ENCODE results near the gene MND1. TPM values are rescaled to one million over a fixed set of nuclear protein-coding genes. Genes with fewer than 3 reads are reported as not detected.

Gene MND1
- polyA plus RNA-seq, 4 donors: 14.7 to 16.5 (median 15.6) TPM

DNA sequence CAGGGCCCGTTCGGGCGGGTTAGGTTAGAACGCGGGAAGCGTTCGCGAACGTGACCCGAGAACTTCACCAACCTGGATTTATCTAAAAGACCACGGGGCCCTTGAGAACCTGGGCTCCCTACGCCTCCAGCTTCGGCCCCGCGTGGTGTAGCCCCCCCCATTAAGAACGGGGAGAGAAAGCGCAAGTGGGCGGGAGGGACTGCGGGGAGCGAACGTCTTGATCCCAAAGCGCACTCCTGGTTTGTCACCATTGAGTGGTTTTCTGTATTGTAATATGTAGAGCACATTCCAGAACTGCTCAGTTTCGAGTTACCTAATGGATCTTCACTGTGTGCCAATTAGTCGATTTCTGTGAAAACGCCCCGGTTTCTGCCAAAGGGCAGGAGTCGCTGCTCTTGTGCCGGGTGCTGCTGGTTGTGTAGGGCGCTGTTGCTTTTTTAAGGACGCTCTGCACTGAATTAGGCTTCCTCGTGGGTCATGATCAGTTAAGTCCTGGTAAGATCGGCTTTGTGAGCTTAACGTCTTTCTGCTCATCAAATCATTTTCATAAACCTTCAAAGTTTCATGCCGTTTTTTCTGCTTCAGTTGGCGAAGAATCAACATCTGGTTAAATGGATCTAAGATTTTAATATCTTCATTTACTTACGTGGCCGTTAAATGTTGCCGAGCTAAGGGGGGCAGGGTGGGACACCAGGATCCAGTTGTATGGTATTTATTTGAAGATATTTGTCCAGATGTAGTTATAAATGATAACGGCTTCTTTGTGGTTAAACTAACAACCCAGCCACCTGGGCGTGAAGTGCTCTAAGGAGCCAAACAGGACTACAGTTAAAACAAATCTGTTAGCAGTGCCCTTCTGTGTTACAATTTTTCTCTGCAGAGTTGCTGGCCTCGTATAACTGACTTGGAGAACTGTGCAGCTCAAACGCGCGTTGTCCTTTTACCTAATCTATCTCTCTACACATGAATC lies 809 bp downstream of the MND1 start:
- peak; percentile 44 to 74 (median 56) for DNase-seq (ENCODE audit: low read depth in 4 of 4, low spot score in 2 of 4)

DNA sequence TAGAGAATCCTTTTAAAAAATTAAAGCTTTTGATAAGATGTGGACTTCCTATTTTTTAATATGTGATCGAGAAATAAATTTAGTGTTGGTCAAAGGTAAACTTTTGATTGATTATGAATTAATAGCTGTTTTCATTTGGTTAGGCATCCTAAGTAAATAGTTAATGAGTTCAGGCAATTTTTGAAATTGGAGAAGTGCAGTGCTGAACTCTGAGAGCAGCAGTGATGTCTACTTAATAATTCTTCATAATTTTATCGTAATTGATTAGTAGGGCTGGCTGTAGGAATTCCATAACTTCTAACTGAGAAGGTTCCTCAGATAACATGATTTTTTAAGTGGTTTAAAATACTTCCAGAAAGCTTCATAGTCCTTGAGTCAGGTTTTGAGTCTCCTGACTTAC lies 1.5 kb downstream of the MND1 start:
- DNase-seq (ENCODE audit: low read depth in 4 of 4, low spot score in 2 of 4): no peak

DNA sequence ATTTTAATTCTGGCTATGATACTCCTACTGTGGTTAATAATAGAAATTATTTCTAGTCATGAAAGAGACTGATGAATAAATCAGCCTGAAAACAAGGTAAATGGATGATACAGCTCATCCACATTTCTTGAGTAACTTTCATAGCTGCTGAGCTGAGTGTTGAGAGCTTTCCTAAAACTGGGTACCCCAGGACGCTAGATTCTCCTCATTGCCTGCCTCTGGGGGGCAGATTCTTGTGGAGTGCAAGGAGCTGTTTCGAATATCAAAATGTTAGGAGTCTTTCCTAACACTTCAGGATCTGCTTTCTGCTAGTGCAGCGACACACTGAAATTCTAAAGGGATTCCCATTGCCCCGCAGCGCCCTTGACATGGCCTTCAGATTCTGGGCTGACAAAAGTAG lies 2.1 kb downstream of the MND1 start:
- no peak for DNase-seq (ENCODE audit: low read depth in 4 of 4, low spot score in 2 of 4)

DNA sequence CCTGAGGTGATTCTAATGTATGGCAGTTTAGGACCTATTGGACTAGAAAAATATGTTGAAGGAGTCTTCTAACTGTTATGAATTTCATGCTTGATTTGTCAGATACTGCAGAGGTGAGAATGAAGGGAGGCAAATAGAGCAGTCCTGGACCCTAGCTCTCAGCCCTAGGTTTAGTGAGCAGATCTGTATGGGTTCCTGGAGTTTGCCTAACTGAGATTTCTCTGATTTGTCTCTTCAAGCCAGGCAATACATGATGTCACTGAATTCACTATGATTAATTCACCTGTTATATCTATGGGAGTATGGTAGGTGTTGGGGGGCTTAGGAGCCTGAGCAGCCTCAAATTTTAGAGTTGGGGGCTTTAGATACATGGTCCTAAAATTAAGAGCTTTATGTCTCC lies 2.6 kb downstream of the MND1 start:
- DNase-seq (ENCODE audit: low read depth in 4 of 4, low spot score in 2 of 4): no peak

GRCh38 chr4:153348006-153348405 lies 3.5 kb downstream of the MND1 start:
- DNase-seq (ENCODE audit: low read depth in 4 of 4, low spot score in 2 of 4): no peak

DNA sequence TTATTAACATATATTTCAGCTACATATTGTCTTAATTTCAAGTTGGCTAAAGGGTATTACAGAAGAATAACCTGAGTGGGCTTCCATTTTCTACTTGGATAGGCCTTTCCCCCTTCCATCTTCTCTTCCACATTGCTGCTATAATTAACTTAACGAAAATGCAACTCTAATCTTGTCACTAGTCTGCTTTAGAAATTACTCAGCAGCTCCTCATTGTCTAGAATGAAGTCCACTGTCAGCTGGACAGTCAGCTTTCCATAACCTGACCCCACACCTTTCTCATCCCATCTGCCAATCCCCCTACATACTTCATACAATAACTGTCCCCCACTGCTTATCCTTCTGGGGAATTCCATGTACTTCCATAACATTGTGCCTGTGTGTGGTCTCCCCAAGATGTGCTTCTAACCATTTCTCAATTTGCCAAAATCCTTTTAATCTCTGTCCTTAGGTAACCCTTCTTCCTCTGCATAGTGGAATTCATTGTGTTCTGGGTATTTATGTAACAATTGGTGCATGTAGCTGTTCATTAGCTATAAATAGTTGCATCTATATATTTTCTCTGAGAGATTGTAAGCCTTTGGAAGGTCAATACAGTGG lies 4.8 kb downstream of the MND1 start:
- DNase-seq (ENCODE audit: low read depth in 4 of 4, low spot score in 2 of 4): no peak

DNA sequence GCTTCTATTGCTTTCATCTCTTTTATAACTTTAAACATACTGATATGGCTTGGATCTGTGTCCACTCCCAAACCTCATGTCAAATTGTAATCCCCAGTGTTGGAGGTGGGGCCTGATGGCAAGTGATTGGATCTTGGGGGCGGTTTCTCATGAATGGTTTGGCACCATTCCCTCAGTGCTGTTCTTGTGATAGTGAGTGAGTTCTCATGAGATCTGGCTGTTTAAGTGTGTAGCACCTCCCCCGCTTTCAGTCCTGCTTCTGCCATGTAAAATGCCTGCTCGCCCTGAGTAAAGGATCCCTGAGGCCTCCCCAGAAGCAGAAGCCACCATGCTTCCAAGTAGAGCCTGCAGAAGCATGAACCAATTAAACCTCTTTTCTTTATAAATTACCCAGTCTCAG lies 17.7 kb downstream of the MND1 start:
- DNase-seq (ENCODE audit: low read depth in 4 of 4, low spot score in 2 of 4): no peak

- no peak for DNase-seq (ENCODE audit: low read depth in 4 of 4, low spot score in 2 of 4)
These were observed 19.6 kb downstream of the MND1 start for GRCh38 chr4:153364061-153364460.

DNA sequence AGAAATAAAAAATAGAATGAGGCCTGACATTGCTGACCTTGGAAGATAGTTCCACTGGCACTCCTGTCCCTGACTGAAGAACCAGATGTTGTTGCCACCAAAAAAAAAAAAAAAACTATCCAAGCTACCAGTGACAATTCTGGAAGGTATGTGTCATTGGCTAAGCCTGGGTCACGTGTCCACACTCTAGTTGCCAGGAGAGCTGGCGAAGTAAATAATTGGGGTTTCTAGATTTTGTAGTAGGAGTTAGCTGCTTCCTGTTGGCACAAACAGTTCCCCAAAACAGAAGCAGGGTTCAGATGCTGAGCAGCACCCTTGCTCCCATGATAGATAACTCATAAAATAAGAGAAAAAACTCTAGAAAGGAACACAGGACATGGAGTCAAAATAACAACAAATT lies 20.5 kb downstream of the MND1 start:
- DNase-seq (ENCODE audit: low read depth in 4 of 4, low spot score in 2 of 4): no peak

DNA sequence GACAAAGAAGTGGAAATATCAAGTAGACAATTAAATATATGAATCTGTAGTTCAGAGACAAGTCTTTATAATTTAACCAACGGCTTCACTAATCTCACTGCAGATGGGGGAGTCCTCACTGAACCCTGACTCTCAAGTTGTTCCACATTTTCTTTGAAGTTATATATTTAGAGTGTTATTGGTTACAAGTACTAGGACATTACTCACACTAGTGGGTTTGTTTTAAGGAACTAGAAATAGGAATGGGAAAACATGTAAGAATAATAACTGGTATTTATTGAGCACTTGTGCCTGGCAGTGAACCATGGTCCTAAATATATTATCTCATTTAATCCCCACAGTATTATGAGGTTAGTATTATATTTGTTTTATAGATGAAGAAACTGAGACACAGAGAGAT lies 22.0 kb downstream of the MND1 start:
- DNase-seq (ENCODE audit: low read depth in 4 of 4, low spot score in 2 of 4): no peak

- DNase-seq (ENCODE audit: low read depth in 4 of 4, low spot score in 2 of 4): no peak
These were observed 22.6 kb downstream of the MND1 start for GRCh38 chr4:153367092-153367491.

GRCh38 chr4:153369021-153369420 lies 24.5 kb downstream of the MND1 start:
- no peak for DNase-seq (ENCODE audit: low read depth in 4 of 4, low spot score in 2 of 4)

- no peak for DNase-seq (ENCODE audit: low read depth in 4 of 4, low spot score in 2 of 4)
These were observed 27.3 kb downstream of the MND1 start for GRCh38 chr4:153371701-153372234.

GRCh38 chr4:153372967-153373562 lies 28.6 kb downstream of the MND1 start:
- no peak for DNase-seq (ENCODE audit: low read depth in 4 of 4, low spot score in 2 of 4)

DNA sequence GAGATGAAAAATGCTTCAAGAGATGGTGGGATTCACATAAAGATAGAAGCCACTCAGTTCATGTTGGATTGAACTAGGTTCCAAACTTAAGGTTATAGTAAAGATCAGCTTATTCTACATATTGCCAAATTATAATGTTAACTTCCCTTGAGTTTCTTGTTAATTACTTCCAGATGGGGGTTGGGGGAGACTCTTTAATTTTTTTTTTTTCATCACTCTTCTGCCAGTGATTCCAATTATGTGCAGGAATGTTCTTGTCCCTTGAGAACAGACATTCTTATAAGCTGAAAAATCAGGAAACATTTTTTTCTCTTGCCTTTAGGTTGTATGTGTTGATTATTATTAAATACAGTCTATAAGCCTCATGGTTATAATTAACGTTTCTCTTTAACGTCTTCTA lies 30.0 kb downstream of the MND1 start:
- DNase-seq (ENCODE audit: low read depth in 4 of 4, low spot score in 2 of 4): no peak

DNA sequence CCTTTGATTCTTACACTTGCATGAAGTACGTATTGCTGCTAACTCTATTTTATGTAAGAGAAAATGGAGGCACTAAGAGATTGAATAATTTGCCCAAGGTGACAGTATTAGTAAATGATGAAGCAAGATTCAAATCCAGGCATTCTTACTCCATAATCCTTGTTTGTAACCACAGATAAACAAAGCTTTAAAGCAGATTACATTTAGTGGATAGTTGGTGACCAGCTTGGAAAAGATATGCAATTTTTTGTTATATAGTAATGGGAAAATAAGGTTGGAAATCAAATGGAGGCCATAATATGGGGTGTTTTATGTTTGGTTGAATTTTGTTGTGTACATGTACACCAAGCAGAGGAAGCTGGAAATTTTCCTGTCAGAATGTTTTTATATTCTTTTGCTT lies 30.8 kb downstream of the MND1 start:
- no peak for DNase-seq (ENCODE audit: low read depth in 4 of 4, low spot score in 2 of 4)

GRCh38 chr4:153383131-153383530 lies 38.6 kb downstream of the MND1 start:
- no peak for DNase-seq (ENCODE audit: low read depth in 4 of 4, low spot score in 2 of 4)

GRCh38 chr4:153384160-153384559 lies 39.7 kb downstream of the MND1 start:
- no peak for DNase-seq (ENCODE audit: low read depth in 4 of 4, low spot score in 2 of 4)

DNA sequence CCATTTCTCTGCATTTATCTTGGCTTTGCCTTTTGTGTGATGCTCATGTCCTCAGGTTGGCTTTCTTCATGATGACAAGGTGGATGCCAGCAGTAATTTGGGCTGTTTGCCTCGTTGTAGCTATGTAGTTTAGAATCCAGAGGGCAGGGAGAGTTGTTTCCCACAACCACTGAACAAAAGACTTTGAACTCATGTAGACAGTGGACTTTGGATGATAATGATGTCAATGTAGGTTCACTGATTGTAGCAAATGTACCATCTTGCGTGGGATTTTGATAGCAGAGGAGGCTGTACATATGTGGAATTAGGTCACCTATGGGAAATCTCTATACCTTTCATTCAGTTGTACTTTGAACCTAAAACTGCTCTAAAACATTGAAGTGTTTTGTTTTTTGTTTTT lies 41.3 kb downstream of the MND1 start:
- DNase-seq (ENCODE audit: low read depth in 4 of 4, low spot score in 2 of 4): no peak

- DNase-seq (ENCODE audit: low read depth in 4 of 4, low spot score in 2 of 4): no peak
These were observed 43.5 kb downstream of the MND1 start for GRCh38 chr4:153387981-153388380.

DNA sequence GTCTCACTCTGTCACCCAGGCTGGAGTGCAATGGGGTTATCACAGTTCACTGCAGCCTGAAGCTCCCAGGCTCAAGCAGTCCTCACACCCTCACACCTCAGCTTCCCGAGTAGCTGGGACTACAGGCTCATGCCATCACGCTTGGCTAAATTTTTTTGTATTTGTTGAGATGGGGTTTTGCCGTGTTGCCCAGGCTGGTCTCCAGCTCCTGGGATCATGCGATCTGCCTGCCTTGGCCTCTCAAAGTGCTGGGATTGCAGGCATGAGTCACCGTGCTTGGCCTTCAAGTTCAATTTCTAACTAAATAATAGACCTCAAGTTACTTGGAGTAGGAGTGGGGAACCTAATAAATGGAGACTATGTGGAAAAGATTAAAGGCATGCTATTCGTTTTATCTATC lies 48.9 kb downstream of the MND1 start:
- no peak for DNase-seq (ENCODE audit: low read depth in 4 of 4, low spot score in 2 of 4)

Measured in left renal cortex interstitium (tissue), 4 donors.